DND-41 (cell line): ENCODE measurements around the gene C14orf180.

Experiments used
- EZH2 ChIP-seq: IDR thresholded peaks from 3 replicates; pipeline ENCODE4 v1.6.1; 2012; ENCODE audit warnings: borderline replicate concordance, low read depth, mild to moderate bottlenecking, moderate library complexity, low read length, inconsistent platforms; ENCODE audit not compliant: severe bottlenecking
- TF ChIP-seq, protein P1 (sequence below): IDR thresholded peaks from 2 replicates; pipeline ENCODE4 v1.5.1; 2012; ENCODE audit warnings: borderline replicate concordance, low read length, moderate library complexity, mild to moderate bottlenecking; ENCODE audit not compliant: poor library complexity, severe bottlenecking; ENCODE audit errors: extremely low read depth

DNA sequence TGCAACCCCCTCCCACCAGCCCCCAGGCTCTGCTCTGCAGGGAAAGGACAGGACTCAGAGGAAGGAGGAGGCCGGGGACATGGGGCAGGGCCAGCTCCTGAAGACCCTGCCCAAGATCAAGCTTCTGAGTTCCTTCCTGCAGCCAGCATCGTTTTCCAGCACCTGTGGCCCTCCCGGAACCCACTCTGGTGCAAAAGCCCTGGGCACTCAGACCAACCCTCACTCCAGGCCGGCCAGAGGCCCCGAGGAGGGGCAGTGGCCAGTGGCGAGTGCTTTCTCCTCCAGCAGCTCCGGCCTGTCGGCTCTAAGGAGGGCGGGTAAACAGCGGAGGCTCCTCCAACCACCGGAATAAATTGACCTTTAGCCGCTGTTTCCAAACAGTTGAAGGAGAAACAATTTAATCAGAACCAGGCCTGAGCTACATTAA, 14.2 kb downstream of the C14orf180 start:
- TF ChIP-seq, protein P1, sequence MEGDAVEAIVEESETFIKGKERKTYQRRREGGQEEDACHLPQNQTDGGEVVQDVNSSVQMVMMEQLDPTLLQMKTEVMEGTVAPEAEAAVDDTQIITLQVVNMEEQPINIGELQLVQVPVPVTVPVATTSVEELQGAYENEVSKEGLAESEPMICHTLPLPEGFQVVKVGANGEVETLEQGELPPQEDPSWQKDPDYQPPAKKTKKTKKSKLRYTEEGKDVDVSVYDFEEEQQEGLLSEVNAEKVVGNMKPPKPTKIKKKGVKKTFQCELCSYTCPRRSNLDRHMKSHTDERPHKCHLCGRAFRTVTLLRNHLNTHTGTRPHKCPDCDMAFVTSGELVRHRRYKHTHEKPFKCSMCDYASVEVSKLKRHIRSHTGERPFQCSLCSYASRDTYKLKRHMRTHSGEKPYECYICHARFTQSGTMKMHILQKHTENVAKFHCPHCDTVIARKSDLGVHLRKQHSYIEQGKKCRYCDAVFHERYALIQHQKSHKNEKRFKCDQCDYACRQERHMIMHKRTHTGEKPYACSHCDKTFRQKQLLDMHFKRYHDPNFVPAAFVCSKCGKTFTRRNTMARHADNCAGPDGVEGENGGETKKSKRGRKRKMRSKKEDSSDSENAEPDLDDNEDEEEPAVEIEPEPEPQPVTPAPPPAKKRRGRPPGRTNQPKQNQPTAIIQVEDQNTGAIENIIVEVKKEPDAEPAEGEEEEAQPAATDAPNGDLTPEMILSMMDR: no peak
- no peak for TF ChIP-seq EZH2
